DOHH2 (cell line): Measurements from ENCODE around the gene IRGC.

Experiments
- H3F3A ChIP-seq: fragments of 200-600 bp; sonication (generic), shearing (Covaris generic); 2 replicates; pipeline ENCODE4 v1.6.0; 2016; ENCODE audit warnings: antibody characterized with exemption, mild to moderate bottlenecking; ENCODE audit not compliant: control insufficient read depth, insufficient read depth
- H3K27ac ChIP-seq: fragments of 200-600 bp; sonication (generic); 2 replicates; pipeline ENCODE4 v1.5.1; 2014; ENCODE audit warnings: low read depth, mild to moderate bottlenecking, low read length, moderate library complexity
- H3K27me3 ChIP-seq: fragments of 200-600 bp; sonication (generic); 2 replicates; pipeline ENCODE4 v1.6.1; 2014; ENCODE audit warnings: mild to moderate bottlenecking, low read length, mixed read lengths; ENCODE audit not compliant: control insufficient read depth
- H3K36me3 ChIP-seq: fragments of 200-600 bp; sonication (generic); 2 replicates; pipeline ENCODE4 v1.6.1; 2014; ENCODE audit warnings: mild to moderate bottlenecking, low read length, moderate library complexity, mixed read lengths; ENCODE audit not compliant: control insufficient read depth
- H3K4me1 ChIP-seq: fragments of 200-600 bp; sonication (generic); 2 replicates; pipeline ENCODE4 v1.6.1; 2014; ENCODE audit warnings: mild to moderate bottlenecking, low read length, mixed read lengths; ENCODE audit not compliant: control insufficient read depth
- H3K4me2 ChIP-seq: fragments of 200-600 bp; sonication (generic); 2 replicates; pipeline ENCODE4 v1.6.0; 2014; ENCODE audit warnings: mild to moderate bottlenecking, low read length, moderate library complexity
- H3K4me3 ChIP-seq: fragments of 200-600 bp; sonication (generic); 2 replicates; pipeline ENCODE4 v1.5.1; 2014; ENCODE audit warnings: mild to moderate bottlenecking, low read length, mixed read lengths
- H3K79me2 ChIP-seq: fragments of 200-600 bp; sonication (generic); 2 replicates; pipeline ENCODE4 v1.6.1; 2014; ENCODE audit warnings: mild to moderate bottlenecking, low read length, mixed read lengths; ENCODE audit not compliant: control insufficient read depth
- H3K9me2 ChIP-seq: fragments of 200-600 bp; sonication (generic); replicated peaks from 2 replicates; pipeline ENCODE4 v1.6.1; 2014; ENCODE audit warnings: mild to moderate bottlenecking, low read length, mixed read lengths; ENCODE audit not compliant: control insufficient read depth
- H3K9me3 ChIP-seq: fragments of 200-600 bp; sonication (generic); 2 replicates; pipeline ENCODE4 v1.6.1; 2014; ENCODE audit warnings: antibody characterized with exemption, low read length, mixed read lengths; ENCODE audit not compliant: control insufficient read depth, insufficient read depth
- H4K20me1 ChIP-seq: fragments of 200-600 bp; sonication (generic); 2 replicates; pipeline ENCODE4 v1.6.0; 2014; ENCODE audit warnings: low read depth, mild to moderate bottlenecking, antibody characterized with exemption, low read length, moderate library complexity; ENCODE audit not compliant: control insufficient read depth, insufficient read depth
- CTCF ChIP-seq: fragments of 200-600 bp; sonication (generic); IDR thresholded peaks from one replicate; pipeline ENCODE4 v1.5.1; 2014; ENCODE audit warnings: antibody characterized with exemption, mild to moderate bottlenecking, low read depth, low read length; ENCODE audit not compliant: poor library complexity, severe bottlenecking
- EZH2phosphoT487 ChIP-seq: fragments of 200-600 bp; sonication (generic); IDR thresholded peaks from 2 replicates; pipeline ENCODE4 v1.6.1; 2017; ENCODE audit warnings: borderline replicate concordance, mild to moderate bottlenecking, antibody characterized with exemption, low read length, moderate library complexity, mixed read lengths

Gene IRGC

GRCh38 chr19:43705729-43706128 is 10.1 kb upstream of the IRGC start:
- Histone ChIP-seq H3K27me3 (no peaks in the 10 kb centered on the region), H3K9me3 (no peaks in the 10 kb centered on the region), H3K79me2 (no peaks in the 10 kb centered on the region), H3F3A (no peaks in the 10 kb centered on the region), H4K20me1 (no peaks in the 10 kb centered on the region), H3K9me2 (no peaks in the 10 kb centered on the region), H3K4me3 (no peak overlapping the region), H3K27ac (no peak overlapping the region), H3K4me2 (no peak overlapping the region), H3K36me3 (no peaks in the 10 kb centered on the region), H3K4me1 (peaks cover 7% of the 10 kb centered on the region)
- TF ChIP-seq CTCF, result no peak
- no peak for TF ChIP-seq EZH2phosphoT487

- no peak for TF ChIP-seq CTCF
- no peak for TF ChIP-seq EZH2phosphoT487
- Histone ChIP-seq H4K20me1 (no peaks in the 10 kb centered on the region), H3K4me2 (no peak overlapping the region), H3K36me3 (no peaks in the 10 kb centered on the region), H3K4me1 (no peaks in the 10 kb centered on the region), H3K79me2 (no peaks in the 10 kb centered on the region), H3F3A (no peaks in the 10 kb centered on the region), H3K9me2 (no peaks in the 10 kb centered on the region), H3K4me3 (no peak overlapping the region), H3K27ac (no peak overlapping the region), H3K9me3 (no peaks in the 10 kb centered on the region), H3K27me3 (no peaks in the 10 kb centered on the region)
These were observed 8.6 kb upstream of the IRGC start for GRCh38 chr19:43707158-43707712.

- Histone ChIP-seq H4K20me1 (no peaks in the 10 kb centered on the region), H3K27ac (no peak overlapping the region), H3K36me3 (no peaks in the 10 kb centered on the region), H3K9me3 (no peaks in the 10 kb centered on the region), H3K4me3 (no peak overlapping the region), H3K4me2 (no peak overlapping the region), H3K4me1 (no peaks in the 10 kb centered on the region), H3K9me2 (no peaks in the 10 kb centered on the region), H3K27me3 (no peaks in the 10 kb centered on the region), H3F3A (no peaks in the 10 kb centered on the region), H3K79me2 (no peaks in the 10 kb centered on the region)
- TF ChIP-seq EZH2phosphoT487 (no peak), CTCF (no peak)
These were observed 7.2 kb upstream of the IRGC start for GRCh38 chr19:43708716-43709115.
